ENCODE measurements around the gene KAZALD1. TPM values are rescaled to one million over a fixed set of nuclear protein-coding genes. Genes with fewer than 3 reads are reported as not detected.

The KAZALD1 gene
- total and polyA plus RNA-seq, 2 donors (not counting 1 experiment from before 2014, with no cell fraction given) = 0.34 to 0.37 TPM

GRCh38 chr10:101065481-101066145 is 3.8 kb downstream of the KAZALD1 start:
- Histone ChIP-seq H3K27me3 (replicated peaks in 1 of 4; ENCODE audit: control extremely low read depth in 1 of 4, control insufficient read depth in 3 of 4, insufficient read depth in 4 of 4, low read length in 3 of 4) (peaks cover 0 to 52% (median 21%) of the 10 kb centered on the region in 4 experiments), H3K4me1 (ENCODE audit: control insufficient read depth in 2 of 2, insufficient read depth in 2 of 2, low read length in 2 of 2) (peaks cover 50% of the 10 kb centered on the region in 2 donors), H3K79me2 (ENCODE audit: control insufficient read depth, insufficient read depth, low read length) (no peaks in the 10 kb centered on the region), H3K9ac (ENCODE audit: low read length) (peak overlapping the region; percentile 59), H3K36me3 (replicated peaks in 1 of 2; ENCODE audit: control extremely low read depth in 1 of 2, control insufficient read depth in 1 of 2, extremely low read depth in 1 of 2, insufficient read depth in 2 of 2, low read length in 1 of 2) (no peaks in the 10 kb centered on the region), H3K9me3 (ENCODE audit: control extremely low read depth in 1 of 3, control insufficient read depth in 2 of 3, insufficient read depth in 1 of 3, low read length in 2 of 3) (peaks cover 0 to 10% (median 0%) of the 10 kb centered on the region in 3 donors), H4K20me1 (ENCODE audit: control insufficient read depth, insufficient read depth, low read length, poor library complexity, severe bottlenecking) (peaks cover 5% of the 10 kb centered on the region), H3K27ac (ENCODE audit: low read length in 2 of 2) (no peak overlapping the region), H2AFZ (ENCODE audit: insufficient read depth, low read depth, low read length, poor library complexity, severe bottlenecking) (peak overlapping the region; percentile 41), H3K4me2 (replicated peaks; ENCODE audit: low read depth, low read length, poor library complexity, severe bottlenecking) (peak overlapping the region; percentile 98), H3K4me3 (ENCODE audit: control extremely low read depth in 1 of 5, extremely low read depth in 1 of 5, insufficient read depth in 1 of 5, low read depth in 2 of 5, low read length in 4 of 5) (peak overlapping the region in 3 of 5 experiments; percentile 26 to 70 (median 51))
- no peak for DNase-seq
- ATAC-seq (ENCODE audit: low read depth) = no peak
- peaks cover 25% of the 10 kb centered on the region for H3K27me3 Mint-ChIP-seq
- TF ChIP-seq EZH2 (IDR thresholded peaks at IDR 0.05; ENCODE audit: borderline replicate concordance, insufficient read depth, low read depth, low read length, poor library complexity, severe bottlenecking) = no peak
- TF ChIP-seq, protein P1, sequence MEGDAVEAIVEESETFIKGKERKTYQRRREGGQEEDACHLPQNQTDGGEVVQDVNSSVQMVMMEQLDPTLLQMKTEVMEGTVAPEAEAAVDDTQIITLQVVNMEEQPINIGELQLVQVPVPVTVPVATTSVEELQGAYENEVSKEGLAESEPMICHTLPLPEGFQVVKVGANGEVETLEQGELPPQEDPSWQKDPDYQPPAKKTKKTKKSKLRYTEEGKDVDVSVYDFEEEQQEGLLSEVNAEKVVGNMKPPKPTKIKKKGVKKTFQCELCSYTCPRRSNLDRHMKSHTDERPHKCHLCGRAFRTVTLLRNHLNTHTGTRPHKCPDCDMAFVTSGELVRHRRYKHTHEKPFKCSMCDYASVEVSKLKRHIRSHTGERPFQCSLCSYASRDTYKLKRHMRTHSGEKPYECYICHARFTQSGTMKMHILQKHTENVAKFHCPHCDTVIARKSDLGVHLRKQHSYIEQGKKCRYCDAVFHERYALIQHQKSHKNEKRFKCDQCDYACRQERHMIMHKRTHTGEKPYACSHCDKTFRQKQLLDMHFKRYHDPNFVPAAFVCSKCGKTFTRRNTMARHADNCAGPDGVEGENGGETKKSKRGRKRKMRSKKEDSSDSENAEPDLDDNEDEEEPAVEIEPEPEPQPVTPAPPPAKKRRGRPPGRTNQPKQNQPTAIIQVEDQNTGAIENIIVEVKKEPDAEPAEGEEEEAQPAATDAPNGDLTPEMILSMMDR (IDR thresholded peaks at IDR 0.05) = no peak
- intact Hi-C loops (cut with micrococcal nuclease) = loop anchor here (1.0 to 10.0 kb wide), 2 partner anchors 24 to 59 kb away; no protein-coding TSS in a partner anchor
- 83% methylated on average over 1 of the region's 3 CpGs for WGBS (ENCODE audit: insufficient coverage)
- H3K4me3 Mint-ChIP-seq = peak overlapping the region; percentile 98
- peaks cover 46% of the 10 kb centered on the region for H3K4me1 Mint-ChIP-seq
- H3K27ac Mint-ChIP-seq = no peak overlapping the region
- no peaks in the 10 kb centered on the region for H3K9me3 Mint-ChIP-seq (ENCODE audit: insufficient read depth)
- ChIA-PET CTCF (interaction anchor here (0.9 to 16.1 kb wide), 6 partner anchors 10 to 76 kb away, joined by 3 to 306 read pairs (median 24); partner anchors contain the start of genes PDZD7 and SFXN3), POLR2A (no interaction called here)

All from B cell (primary cell).